A673 (cell line): ENCODE data around the gene TLCD3A. TPM values are rescaled to one million over a fixed set of nuclear protein-coding genes. Genes with fewer than 3 reads are reported as not detected.

ENCODE experiments used
- BruUV-seq: library from RNA; stranded (reverse); fragments of 400-500 nt; replicated peaks from 2 replicates; lab custom pipeline; 2021; lab: Mats Ljungman, UMichigan
- CTCF ChIA-PET: fragments of 300-600 bp; sonication (Branson Sonifier 250); formaldehyde crosslinking; loops from one replicate; lab custom pipeline; 2022; ENCODE audit warnings: antibody characterized with exemption; lab: Charles Lee
- POLR2A ChIA-PET: fragments of 300-600 bp; sonication (Branson Sonifier 250); formaldehyde crosslinking; loops from one replicate; lab custom pipeline; 2022; ENCODE audit warnings: antibody characterized with exemption; ENCODE audit not compliant: low non-redundant PET; lab: Charles Lee
- DNase-seq: peaks from one replicate; pipeline ENCODE4 v3.0.0-alpha.2; 2015; ENCODE audit warnings: low spot score
- H3K27ac ChIP-seq: fragments of 200-600 bp; sonication (generic); 2 replicates; pipeline ENCODE4 v1.5.1; 2016; ENCODE audit warnings: mixed run types, low read depth, mild to moderate bottlenecking, mixed read lengths, antibody characterized with exemption, low read length; ENCODE audit not compliant: poor library complexity, severe bottlenecking
- H3K27me3 ChIP-seq: fragments of 200-600 bp; sonication (generic); replicated peaks from 2 replicates; pipeline ENCODE4 v1.6.1; 2017; ENCODE audit warnings: mixed run types, low read depth, mild to moderate bottlenecking, mixed read lengths, antibody characterized with exemption, low read length; ENCODE audit not compliant: insufficient read depth, poor library complexity
- H3K36me3 ChIP-seq: fragments of 200-600 bp; sonication (generic); 2 replicates; pipeline ENCODE4 v1.6.1; 2016; ENCODE audit warnings: mixed run types, mild to moderate bottlenecking, mixed read lengths, antibody characterized with exemption, low read length; ENCODE audit not compliant: insufficient read depth, poor library complexity, severe bottlenecking
- H3K4me1 ChIP-seq: fragments of 200-600 bp; sonication (generic); 2 replicates; pipeline ENCODE4 v1.6.1; 2017; ENCODE audit warnings: mixed run types, mild to moderate bottlenecking, mixed read lengths, antibody characterized with exemption, low read length; ENCODE audit not compliant: insufficient read depth, poor library complexity, severe bottlenecking
- H3K4me3 ChIP-seq: fragments of 200-600 bp; sonication (generic); 2 replicates; pipeline ENCODE4 v1.5.1; 2016; ENCODE audit warnings: low read depth, mixed run types, mild to moderate bottlenecking, mixed read lengths, low read length; ENCODE audit not compliant: poor library complexity, severe bottlenecking
- H3K9me3 ChIP-seq: fragments of 200-600 bp; sonication (generic); 2 replicates; pipeline ENCODE4 v1.6.1; 2016; ENCODE audit warnings: mixed run types, low read depth, mild to moderate bottlenecking, mixed read lengths, antibody characterized with exemption, low read length; ENCODE audit not compliant: poor library complexity, severe bottlenecking
- EZH2 ChIP-seq: fragments of 200-600 bp; sonication (generic); IDR thresholded peaks from 2 replicates; pipeline ENCODE4 v1.6.1; 2017; ENCODE audit warnings: borderline replicate concordance, low read depth, mild to moderate bottlenecking, mixed read lengths, antibody characterized with exemption, low read length; ENCODE audit not compliant: poor library complexity, severe bottlenecking
- intact Hi-C: fragments of 100-400 bp; cut with micrococcal nuclease; formaldehyde crosslinking; loops from one replicate; pipeline ENCODE4 v1.10.0; 2022; ENCODE audit not compliant: unreplicated experiment
- total RNA-seq: library from RNA; stranded (reverse); gene quantifications from 2 replicates; pipeline ENCODE4 v1.2.3, GENCODE V29; 2021
- TF ChIP-seq, protein P1 (sequence below): fragments of 300-800, 200-600 bp; sonication (generic); conservative IDR thresholded peaks from 2 replicates; pipeline ENCODE4 v1.5.1; 2017; ENCODE audit warnings: low read depth, mild to moderate bottlenecking, antibody characterized with exemption, low read length, moderate library complexity, mixed read lengths

The TLCD3A gene
- total RNA-seq, 1 experiment from 2014 or later, result 49.2 TPM

DNA sequence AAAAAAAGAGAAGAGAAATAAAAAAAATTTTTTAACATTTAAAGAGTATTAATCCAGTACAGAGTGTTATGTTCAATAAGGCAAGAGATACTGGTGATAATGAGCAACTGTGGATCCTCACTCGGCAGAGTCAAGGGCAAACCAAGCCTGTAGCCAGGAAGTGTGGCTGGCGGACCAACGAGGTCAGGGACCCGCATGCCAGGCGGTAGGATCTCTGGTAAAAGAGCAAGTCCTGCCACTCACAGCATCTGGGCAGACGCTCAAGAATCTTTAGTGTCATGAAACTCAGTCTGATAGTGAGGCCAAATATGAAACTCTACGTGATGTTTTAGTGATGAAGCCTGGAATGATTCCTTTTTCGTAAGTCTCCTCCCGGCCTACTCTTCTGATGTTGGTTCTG lies 28.0 kb downstream of the TLCD3A start:
- peaks cover 69% of the 10 kb centered on the region for H3K36me3 ChIP-seq
- CTCF ChIA-PET, result no interaction called here
- BruUV-seq, result no TSS peak

DNA sequence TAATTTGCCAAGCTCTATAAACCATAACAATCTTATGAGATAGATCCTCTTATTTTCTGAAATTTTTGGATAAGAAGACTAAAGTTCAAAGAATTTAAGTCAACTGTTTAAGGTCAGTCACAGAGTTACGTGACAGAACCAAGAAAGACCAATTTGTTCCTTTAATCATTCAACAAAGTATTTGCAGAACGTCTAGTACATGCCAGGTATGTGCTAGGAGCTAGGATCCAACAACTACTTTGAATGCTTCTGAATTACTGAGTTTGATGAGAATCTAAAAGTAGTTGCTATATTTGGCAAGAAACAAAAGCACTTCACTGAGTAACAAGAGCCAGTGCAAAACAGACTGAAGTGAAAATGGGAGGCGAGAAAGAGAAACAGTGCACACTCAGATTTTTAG lies 34.7 kb downstream of the TLCD3A start:
- POLR2A ChIA-PET, result no interaction called here
- no peaks in the 10 kb centered on the region for H3K9me3 ChIP-seq
- H3K36me3 ChIP-seq, result peaks cover 63% of the 10 kb centered on the region
- no peaks in the 10 kb centered on the region for H3K27me3 ChIP-seq
- BruUV-seq, result no TSS peak
- DNase-seq, result no peak
- intact Hi-C loops, result no loop called here
- no peaks in the 10 kb centered on the region for H3K4me1 ChIP-seq
- CTCF ChIA-PET, result no interaction called here
- no peak for TF ChIP-seq EZH2
- TF ChIP-seq, protein P1, sequence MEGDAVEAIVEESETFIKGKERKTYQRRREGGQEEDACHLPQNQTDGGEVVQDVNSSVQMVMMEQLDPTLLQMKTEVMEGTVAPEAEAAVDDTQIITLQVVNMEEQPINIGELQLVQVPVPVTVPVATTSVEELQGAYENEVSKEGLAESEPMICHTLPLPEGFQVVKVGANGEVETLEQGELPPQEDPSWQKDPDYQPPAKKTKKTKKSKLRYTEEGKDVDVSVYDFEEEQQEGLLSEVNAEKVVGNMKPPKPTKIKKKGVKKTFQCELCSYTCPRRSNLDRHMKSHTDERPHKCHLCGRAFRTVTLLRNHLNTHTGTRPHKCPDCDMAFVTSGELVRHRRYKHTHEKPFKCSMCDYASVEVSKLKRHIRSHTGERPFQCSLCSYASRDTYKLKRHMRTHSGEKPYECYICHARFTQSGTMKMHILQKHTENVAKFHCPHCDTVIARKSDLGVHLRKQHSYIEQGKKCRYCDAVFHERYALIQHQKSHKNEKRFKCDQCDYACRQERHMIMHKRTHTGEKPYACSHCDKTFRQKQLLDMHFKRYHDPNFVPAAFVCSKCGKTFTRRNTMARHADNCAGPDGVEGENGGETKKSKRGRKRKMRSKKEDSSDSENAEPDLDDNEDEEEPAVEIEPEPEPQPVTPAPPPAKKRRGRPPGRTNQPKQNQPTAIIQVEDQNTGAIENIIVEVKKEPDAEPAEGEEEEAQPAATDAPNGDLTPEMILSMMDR, result no peak
- no peak overlapping the region for H3K4me3 ChIP-seq
- no peak overlapping the region for H3K27ac ChIP-seq

More for the DNA sequence above, 28.0 kb downstream of the TLCD3A start:
- intact Hi-C loops, result no loop called here
- no peak overlapping the region for H3K27ac ChIP-seq
- POLR2A ChIA-PET, result no interaction called here
- no peak for DNase-seq
- H3K4me1 ChIP-seq, result no peaks in the 10 kb centered on the region
- TF ChIP-seq, protein P1, result no peak
- TF ChIP-seq EZH2, result no peak
- H3K4me3 ChIP-seq, result no peak overlapping the region
- no peaks in the 10 kb centered on the region for H3K27me3 ChIP-seq
- no peaks in the 10 kb centered on the region for H3K9me3 ChIP-seq

DNA sequence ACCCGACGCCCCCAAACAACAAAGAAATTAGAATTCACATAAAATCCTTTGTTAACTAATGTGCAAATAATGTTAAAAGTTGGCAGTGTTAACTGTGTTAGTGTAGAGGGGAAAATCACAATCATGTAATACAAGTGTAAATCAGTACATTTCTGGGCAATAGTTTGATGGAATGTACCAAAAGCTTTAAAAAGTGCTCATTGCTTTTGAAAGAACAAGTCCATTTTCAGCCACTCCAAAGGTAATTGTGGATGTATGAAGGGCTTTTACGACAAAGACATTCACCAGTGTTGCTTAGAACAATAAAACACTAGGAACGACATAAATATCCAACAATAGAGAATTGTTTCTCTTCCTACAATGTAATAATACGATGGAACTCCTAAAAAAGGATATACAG lies 40.6 kb downstream of the TLCD3A start:
- no peak for DNase-seq
- H3K36me3 ChIP-seq, result peaks cover 78% of the 10 kb centered on the region
- H3K27ac ChIP-seq, result peak overlapping the region; percentile 61
- H3K27me3 ChIP-seq, result no peaks in the 10 kb centered on the region
- no peak for TF ChIP-seq EZH2
- TF ChIP-seq, protein P1, result no peak
- ChIA-PET POLR2A (no interaction called here), CTCF (no interaction called here)
- no peak overlapping the region for H3K4me3 ChIP-seq
- H3K9me3 ChIP-seq, result no peaks in the 10 kb centered on the region
- intact Hi-C loops, result no loop called here
- peaks cover 18% of the 10 kb centered on the region for H3K4me1 ChIP-seq
- no TSS peak for BruUV-seq
